PFSK-1 (cell line): ENCODE measurements around the gene PKM.

Experiments used
- POLR2AphosphoS5 ChIP-seq: IDR thresholded peaks from 2 replicates; pipeline ENCODE4 v1.6.1; 2012; ENCODE audit warnings: low read depth, mild to moderate bottlenecking, control low read depth, low read length, moderate library complexity
- TAF1 ChIP-seq: IDR thresholded peaks from 2 replicates; pipeline ENCODE4 v1.6.1; 2012; ENCODE audit warnings: low read length, control low read depth, borderline replicate concordance; ENCODE audit not compliant: insufficient read depth
- TF ChIP-seq, protein P1 (sequence below), 2 experiments: IDR thresholded peaks; 2 replicates each; pipeline versions ENCODE4 v1.6.1 to v1.8.0; 2011 to 2012; ENCODE audit warnings: low read depth in 2 of 2, low read length in 2 of 2, control low read depth in 1 of 2, inconsistent platforms in 1 of 2, mild to moderate bottlenecking in 1 of 2, moderate library complexity in 1 of 2; ENCODE audit not compliant: insufficient read depth in 1 of 2

DNA sequence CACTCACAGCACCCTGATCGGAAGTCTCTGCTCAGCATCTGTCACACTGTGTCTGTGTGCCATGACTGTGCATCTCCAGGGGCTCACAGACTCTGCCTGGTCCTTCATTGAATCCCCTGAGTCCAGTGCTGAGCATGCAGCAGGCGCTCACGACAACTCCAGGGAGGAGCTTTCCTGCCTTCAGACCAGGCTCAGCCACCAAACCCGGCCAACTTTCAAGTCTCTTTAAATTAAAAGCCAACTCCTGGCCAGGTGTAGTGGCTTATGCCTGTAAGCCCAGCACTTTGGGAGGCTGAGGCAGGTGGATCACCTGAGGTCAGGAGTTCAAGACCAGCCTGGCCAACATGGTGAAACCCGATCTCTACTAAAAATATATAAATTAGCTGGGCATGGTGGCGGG, 57.6 kb downstream of the PKM start:
- TF ChIP-seq POLR2AphosphoS5 (no peak), TAF1 (no peak)
- TF ChIP-seq, protein P1, sequence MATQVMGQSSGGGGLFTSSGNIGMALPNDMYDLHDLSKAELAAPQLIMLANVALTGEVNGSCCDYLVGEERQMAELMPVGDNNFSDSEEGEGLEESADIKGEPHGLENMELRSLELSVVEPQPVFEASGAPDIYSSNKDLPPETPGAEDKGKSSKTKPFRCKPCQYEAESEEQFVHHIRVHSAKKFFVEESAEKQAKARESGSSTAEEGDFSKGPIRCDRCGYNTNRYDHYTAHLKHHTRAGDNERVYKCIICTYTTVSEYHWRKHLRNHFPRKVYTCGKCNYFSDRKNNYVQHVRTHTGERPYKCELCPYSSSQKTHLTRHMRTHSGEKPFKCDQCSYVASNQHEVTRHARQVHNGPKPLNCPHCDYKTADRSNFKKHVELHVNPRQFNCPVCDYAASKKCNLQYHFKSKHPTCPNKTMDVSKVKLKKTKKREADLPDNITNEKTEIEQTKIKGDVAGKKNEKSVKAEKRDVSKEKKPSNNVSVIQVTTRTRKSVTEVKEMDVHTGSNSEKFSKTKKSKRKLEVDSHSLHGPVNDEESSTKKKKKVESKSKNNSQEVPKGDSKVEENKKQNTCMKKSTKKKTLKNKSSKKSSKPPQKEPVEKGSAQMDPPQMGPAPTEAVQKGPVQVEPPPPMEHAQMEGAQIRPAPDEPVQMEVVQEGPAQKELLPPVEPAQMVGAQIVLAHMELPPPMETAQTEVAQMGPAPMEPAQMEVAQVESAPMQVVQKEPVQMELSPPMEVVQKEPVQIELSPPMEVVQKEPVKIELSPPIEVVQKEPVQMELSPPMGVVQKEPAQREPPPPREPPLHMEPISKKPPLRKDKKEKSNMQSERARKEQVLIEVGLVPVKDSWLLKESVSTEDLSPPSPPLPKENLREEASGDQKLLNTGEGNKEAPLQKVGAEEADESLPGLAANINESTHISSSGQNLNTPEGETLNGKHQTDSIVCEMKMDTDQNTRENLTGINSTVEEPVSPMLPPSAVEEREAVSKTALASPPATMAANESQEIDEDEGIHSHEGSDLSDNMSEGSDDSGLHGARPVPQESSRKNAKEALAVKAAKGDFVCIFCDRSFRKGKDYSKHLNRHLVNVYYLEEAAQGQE (IDR thresholded peaks at IDR 0.05; ENCODE audit: insufficient read depth in 1 of 2, low read depth in 2 of 2, low read length in 2 of 2), result no peak
